GM03348 (cell line): ENCODE measurements around the gene CDC45.

Source experiments
- DNase-seq: peaks from one replicate; pipeline ENCODE4 v3.0.0; 2012; ENCODE audit warnings: low spot score

Gene CDC45

DNA sequence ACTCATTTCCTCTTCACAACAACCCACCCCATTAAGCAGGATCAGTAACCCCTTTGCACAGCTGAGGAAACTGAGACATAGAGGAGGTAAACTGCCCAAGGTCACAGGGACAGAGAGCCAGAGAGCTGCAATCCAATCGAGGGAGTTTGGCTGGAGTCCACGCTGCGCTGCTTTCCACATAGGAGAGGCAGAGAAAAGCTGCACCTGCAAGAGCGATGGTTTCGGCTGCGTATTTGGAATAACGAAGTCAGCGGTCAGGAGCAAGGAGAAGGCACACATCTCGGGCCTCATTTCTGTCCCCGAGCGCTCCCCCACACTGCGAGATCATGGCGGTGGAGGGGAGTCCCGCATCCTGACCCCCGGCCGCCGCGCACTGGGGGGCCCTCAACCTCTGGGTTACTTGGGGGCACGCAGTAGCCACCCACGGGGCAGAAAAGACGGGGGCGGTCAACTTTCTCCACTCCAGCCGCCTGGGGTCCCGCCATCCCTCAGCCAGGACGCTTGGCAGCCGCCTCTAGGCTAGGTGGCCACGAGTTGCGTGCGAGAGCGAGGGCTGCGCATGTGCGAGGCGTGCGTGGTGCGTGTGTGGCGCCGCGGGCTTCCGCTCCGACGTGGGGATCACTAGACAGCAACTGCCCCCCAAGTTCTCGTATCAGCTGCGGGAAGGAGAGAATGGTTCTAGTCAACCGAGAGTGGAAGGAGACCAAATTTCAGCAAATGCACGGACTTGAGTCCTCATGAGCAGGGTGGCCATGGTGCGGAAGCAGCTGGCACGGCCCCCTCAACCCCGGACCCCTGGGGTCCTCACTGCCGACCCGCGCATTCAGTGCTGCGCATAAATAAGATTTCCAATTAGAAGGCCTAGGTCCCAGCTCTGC is 86.8 kb downstream of the CDC45 start:
- DNase-seq, result no peak

DNA sequence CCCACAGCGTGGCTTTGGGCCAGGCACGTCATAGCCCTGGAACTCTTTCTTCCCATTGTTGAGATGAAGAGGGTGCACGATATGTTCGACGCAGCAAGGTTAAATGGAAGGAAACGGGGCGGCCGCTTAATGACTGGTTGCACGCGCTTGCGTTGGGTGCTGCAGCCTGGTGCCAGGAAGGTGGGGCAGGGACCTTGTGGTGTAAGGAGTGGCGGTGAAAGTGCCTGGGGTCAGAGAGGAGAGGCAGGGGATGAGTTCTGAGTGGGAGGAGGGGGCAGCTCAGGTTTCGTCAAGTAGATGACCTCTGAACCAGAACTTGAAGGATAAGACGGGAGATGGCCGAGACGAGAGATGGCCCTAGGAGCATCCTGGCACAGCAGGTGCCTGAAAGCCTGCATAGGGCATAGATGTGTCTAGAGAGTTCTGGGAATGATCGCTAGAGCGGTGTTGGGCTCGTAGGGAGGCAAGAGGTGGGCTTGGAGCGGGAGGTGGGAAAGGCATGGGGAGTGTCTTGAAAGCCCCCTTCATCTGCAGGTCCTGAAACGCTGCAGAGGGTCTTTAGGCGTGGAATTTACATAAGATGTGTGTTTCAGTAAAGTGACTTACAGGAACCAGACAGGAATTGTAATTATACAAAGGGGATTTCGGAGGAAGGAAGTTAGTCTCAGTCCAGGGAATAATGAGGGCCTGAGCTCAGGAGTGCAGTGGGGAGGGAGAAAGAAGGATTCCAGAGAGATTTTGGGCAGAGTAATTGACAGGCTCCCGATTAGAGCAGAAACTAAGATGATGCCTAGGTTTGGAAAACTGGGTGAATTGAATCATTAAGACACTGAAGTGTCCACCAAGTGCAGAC is 87.7 kb downstream of the CDC45 start:
- no peak for DNase-seq

DNA sequence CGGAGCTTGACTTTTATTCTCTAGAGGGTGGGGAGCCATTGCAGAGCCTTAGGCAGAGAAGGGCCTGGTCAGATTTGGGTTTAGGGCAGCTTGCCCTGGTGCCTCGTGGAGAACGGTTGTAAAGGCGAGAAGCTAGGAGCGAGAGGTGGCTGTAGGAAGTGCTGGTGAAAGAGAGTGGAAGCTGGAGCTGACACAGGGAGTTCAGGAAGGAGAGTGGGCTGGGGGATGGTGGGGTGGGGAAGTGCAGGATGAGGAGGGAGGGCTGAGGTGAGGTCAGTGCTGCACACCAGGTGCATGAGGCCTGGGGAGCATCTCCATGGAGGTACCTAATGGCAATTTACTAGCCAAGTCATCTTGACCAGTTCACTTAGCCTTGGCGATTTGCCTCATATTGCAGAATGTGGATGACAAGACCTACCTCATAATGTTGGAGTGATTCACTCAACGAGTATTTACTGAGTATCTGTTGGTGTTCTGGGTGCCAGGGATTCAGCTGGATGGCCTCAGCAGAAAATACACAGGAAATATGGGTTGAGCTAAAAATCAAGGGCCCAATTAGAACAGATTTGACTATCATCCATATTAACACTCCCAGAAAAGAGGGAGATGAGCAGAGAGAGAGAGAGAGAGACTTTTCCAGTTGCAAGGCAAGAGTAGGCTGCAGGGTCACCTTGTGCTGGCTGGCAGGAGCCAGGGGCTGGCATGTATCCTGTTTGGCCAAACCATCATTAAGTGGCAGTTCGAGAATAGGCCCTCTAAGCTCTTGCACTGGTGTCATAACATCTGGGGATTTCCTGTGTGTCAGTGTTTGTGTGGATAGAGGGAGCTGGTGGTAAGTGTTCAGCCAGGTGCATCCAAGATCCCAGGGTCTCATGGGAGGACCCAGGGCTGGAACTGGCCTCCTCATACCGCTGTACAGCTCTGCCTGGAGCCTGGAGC is 88.9 kb downstream of the CDC45 start:
- DNase-seq, result peak; percentile 85

GRCh38 chr22:19569276-19569640 is 89.5 kb downstream of the CDC45 start:
- no peak for DNase-seq

- no peak for DNase-seq
Observed at GRCh38 chr22:19569976-19570375, 90.3 kb downstream of the CDC45 start.
